Fibroblast of mammary gland (primary cell): Measurements from ENCODE around the gene ADAMTS1.

Source experiments
- DNase-seq: peaks from one replicate; pipeline ENCODE4 v3.0.0-alpha.2; 2010; ENCODE audit warnings: low read depth
- H3K4me3 ChIP-seq: 2 replicates; pipeline ENCODE4 v1.5.1; 2011; ENCODE audit warnings: low read depth, mild to moderate bottlenecking, low read length, moderate library complexity; ENCODE audit not compliant: control insufficient read depth
- CTCF ChIP-seq: conservative IDR thresholded peaks from 2 replicates; pipeline ENCODE4 v1.5.1; 2011; ENCODE audit warnings: low read depth, low read length, inconsistent platforms; ENCODE audit not compliant: control insufficient read depth, insufficient read depth

ADAMTS1 gene

GRCh38 chr21:26809745-26810144 lies 35.5 kb downstream of the ADAMTS1 start:
- H3K4me3 ChIP-seq, result no peak overlapping the region
- DNase-seq, result no peak
- no peak for TF ChIP-seq CTCF

GRCh38 chr21:26806801-26807295 lies 38.4 kb downstream of the ADAMTS1 start:
- DNase-seq, result peak; percentile 91
- TF ChIP-seq CTCF, result no peak
- no peak overlapping the region for H3K4me3 ChIP-seq

- no peak overlapping the region for H3K4me3 ChIP-seq
- peak; percentile 91 for DNase-seq
- no peak for TF ChIP-seq CTCF
Observed at GRCh38 chr21:26804895-26805609, 40.2 kb downstream of the ADAMTS1 start.

GRCh38 chr21:26801498-26801897 lies 43.7 kb downstream of the ADAMTS1 start:
- TF ChIP-seq CTCF, result no peak
- H3K4me3 ChIP-seq, result no peak overlapping the region
- peak; percentile 86 for DNase-seq

GRCh38 chr21:26800970-26801431 lies 44.2 kb downstream of the ADAMTS1 start:
- peak; percentile 87 for DNase-seq
- TF ChIP-seq CTCF, result no peak
- H3K4me3 ChIP-seq, result no peak overlapping the region

- DNase-seq, result no peak
- no peak overlapping the region for H3K4me3 ChIP-seq
- no peak for TF ChIP-seq CTCF
Observed at GRCh38 chr21:26800455-26800854, 44.8 kb downstream of the ADAMTS1 start.
